NOMO-1 (cell line): ENCODE data around the gene NTPCR.
"Not testable (repeated sequence)": the region's sequence is repeated elsewhere in the genome, so short reads cannot be mapped to it uniquely, and the experiment has no call there.

Experiments
- DNase-seq, 2 experiments: peaks; one replicate each; lab custom pipeline; 2025; ENCODE audit not compliant: unreplicated experiment in 2 of 2; lab: John Stamatoyannopoulos, UW

The NTPCR gene

DNA sequence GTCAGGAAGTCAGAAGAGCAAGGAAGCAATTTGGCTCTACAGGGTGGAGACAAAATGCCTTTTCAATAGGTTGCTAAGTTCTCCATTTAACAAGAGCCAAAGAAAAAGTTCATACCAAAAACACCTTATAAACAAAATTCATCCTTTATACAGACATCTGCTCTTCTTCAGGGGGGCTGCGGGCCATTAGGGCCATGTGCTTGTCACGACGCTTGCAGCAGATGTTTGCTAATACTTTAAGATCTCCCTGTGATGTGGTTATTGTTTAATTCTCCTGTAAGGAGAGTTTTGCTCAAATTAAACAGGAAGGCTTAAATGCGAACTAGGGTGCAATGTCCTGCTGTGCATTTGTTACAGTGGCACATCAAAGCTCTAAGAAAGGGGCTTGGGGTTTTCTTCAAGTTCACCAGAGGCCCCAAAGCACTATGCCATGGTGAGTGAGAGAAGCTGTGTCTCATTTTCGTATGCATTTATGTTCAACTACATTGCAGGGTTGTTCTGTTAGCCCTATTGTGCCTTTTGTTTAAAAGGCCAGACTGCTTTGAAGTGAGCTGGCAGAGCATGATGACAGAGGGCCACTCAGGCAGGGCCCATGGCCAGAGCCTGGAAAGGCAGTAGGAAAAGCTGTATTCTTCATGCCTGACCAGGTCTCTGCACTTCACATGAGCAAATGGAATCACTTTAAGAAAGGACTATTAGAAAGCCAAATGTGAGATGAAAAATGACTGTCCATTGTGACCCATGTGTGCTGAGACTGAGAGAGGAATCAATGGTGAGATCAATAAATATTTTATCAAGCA, 24.8 kb upstream of the NTPCR start:
- no peak for DNase-seq

GRCh38 chr1:232927166-232927565, 23.2 kb upstream of the NTPCR start:
- not testable (repeated sequence) for DNase-seq

GRCh38 chr1:232927830-232928505, 22.4 kb upstream of the NTPCR start:
- DNase-seq = no peak

DNA sequence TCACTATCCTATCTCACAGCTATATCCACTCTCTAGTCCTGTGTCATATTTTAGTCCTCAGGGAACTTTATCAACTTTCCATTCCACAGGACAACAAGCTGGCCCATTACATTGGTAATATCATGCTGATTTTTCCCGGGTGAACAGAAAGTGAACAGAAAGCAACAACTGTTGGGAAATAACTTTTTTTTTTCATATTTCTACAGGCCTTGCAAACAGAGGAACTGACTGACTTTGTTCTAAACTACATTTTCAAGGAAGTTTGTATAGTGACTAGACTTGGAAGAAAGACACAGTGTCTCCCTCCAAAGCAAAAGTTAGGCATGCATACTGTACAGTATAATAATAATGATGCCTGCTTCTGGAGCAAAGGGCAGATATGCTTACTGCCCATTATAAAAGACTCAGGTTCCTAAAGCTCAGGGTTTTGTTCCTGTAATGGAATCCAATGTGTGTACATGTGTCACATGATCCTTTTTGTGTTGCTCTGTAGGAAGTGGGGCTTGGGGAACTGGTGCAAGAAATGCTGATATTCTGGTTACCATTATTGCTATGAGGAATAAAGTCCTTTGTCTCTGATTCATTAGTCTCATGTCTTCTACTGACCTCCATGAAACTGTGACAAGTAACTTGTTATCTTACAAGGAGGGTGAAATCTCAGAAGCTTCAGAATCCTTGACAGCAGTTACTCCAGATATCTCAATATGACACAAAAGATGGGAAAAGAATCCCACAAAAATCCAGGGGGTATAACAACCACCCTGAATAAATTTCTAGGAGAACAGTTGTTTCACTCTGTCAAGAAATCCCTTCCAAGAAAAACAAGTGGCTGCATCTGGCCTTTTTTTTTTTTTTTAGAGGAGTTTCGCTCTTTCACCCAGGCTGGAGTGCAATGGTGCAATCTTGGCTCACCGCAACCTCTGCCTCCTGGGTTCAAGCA, 17.7 kb upstream of the NTPCR start:
- peak in 1 of 2 experiments; percentile 13 for DNase-seq

- DNase-seq = no peak
These were observed 13.5 kb upstream of the NTPCR start for GRCh38 chr1:232936941-232937340.

GRCh38 chr1:232937741-232938375, 12.6 kb upstream of the NTPCR start:
- DNase-seq = peak; percentile 35 to 75

GRCh38 chr1:232938926-232939325, 11.5 kb upstream of the NTPCR start:
- no peak for DNase-seq

DNA sequence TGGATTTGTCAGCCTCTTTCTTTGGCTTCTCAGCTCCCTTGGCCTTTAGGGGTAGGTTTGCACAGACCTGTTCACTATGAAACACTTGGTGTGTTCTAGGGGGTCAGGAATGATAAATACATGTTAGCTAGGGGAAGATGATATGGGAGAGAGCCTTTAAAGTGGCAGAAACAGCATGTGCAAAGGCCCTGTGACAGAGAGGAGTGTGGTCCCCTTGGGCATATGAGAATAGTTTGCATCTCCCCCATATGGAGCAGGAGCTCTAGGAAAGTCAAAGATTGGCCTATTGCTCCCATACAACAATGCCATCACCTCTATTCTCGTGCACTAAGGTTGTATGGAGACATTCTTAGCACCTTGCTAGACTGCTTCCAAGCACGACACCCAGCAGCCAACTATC, 10.7 kb upstream of the NTPCR start:
- DNase-seq = no peak

GRCh38 chr1:232940262-232940661, 10.1 kb upstream of the NTPCR start:
- no peak for DNase-seq

- DNase-seq = no peak
These were observed 7.8 kb upstream of the NTPCR start for GRCh38 chr1:232942413-232943294.

GRCh38 chr1:232943679-232944252, 6.6 kb upstream of the NTPCR start:
- no peak for DNase-seq

DNA sequence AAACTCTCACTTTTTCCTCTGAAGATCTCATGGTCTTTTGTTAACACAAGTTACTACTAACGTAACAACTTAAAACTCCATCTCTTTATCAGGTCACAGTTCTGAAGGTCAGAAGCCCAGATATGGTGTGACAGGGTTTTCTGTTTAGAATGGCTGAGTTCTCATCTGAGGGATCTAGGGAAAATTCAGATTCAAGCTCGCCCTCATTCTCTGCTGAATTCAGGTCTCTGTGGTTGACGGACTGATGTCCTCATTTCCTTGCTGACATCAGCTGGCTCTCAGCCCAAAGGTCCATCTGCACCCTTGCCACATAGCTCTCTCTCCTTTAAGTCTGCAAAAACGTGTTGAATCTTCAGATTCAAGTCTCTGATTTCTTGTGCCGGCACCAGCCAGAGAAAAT, 6.1 kb upstream of the NTPCR start:
- DNase-seq = no peak

- DNase-seq = no peak
These were observed 695 bp upstream of the NTPCR start for GRCh38 chr1:232949636-232950196.

DNA sequence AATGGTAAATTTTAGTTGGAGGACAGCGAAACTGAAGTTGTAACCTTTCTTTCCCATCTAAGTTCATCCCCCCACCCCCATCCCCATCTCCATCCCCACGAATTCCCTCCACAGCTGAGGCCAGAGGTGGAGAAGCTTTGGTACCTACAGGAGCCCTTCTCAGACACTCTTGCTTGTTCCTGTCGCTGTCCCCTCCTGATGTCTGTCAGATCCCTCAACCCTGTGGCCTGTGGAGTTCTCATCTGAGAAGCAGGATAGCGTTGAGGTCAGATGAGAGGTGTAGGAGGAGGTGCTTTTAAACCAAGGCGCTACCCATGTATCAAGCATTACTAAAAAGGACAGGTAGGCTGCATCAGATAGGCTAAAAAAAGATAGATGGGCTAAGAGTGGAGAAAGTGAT, 769 bp downstream of the NTPCR start:
- DNase-seq = peak in 1 of 2 experiments; percentile 35

- DNase-seq = no peak
These were observed 1.2 kb downstream of the NTPCR start for GRCh38 chr1:232951605-232952004.

- peak in 1 of 2 experiments; percentile 2 for DNase-seq
These were observed 2.4 kb downstream of the NTPCR start for GRCh38 chr1:232952514-232953499.

DNA sequence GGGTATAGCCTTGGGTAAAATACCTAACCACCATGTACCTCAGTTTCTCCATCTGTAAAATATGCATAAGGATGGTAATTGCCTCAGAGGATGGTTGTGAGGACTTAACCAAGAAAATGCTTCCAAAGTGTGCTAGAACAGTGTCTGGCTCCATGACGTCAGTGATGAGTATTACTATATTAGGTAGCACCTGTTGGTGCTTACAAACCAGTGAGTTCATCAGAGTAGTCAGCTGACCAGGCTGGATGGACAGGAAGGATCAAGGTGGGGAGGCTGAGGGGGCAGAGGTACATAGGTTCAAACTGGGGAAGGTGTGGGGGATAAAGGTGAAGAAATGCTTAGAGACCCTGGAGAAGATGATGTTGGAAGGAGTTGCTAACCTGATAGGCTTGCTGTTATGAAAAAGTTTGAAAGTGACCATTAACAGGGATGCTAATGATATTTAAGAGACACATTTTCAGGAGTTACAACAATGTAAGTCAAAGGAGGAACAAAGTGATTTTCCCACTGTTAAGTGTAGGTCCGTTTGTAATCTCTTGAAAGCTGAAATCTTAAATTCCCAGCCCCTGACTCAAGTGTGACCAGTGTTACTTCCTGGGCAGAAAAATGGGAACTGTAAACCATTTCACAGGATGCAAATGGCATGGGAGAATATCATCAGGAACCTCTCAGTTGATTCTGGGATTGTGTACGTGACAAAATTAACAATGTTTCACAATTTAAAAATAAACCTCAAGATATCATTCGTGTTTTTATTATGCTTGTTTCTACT, 4.4 kb downstream of the NTPCR start:
- DNase-seq = no peak
